ENCODE measurements around the gene IMMP2L. TPM values are rescaled to one million over a fixed set of nuclear protein-coding genes. Genes with fewer than 3 reads are reported as not detected.

The IMMP2L gene
- total and polyA plus RNA-seq, 2 of the 8 experiments (the other 6 are each of a cell fraction or from before 2014, with no cell fraction given): 2.3 to 10.1 TPM

GRCh38 chr7:110790992-110791391 is 771.3 kb downstream of the IMMP2L start:
- Histone ChIP-seq H3K36me3 (ENCODE audit: control insufficient read depth in 2 of 4, insufficient read depth in 4 of 4, low read length in 3 of 4) (no peaks in the 10 kb centered on the region; a peak in 1 of 8 replicates), H2BK5ac (ENCODE audit: low read depth, low read length) (no peak overlapping the region), H3K79me1 (ENCODE audit: low read depth, low read length) (no peaks in the 10 kb centered on the region), H2BK120ac (replicated peaks; ENCODE audit: low read depth, low read length) (no peak overlapping the region), H4K20me1 (replicated peaks in 1 of 2; ENCODE audit: control insufficient read depth in 1 of 2, insufficient read depth in 2 of 2, low read length in 2 of 2) (no peaks in the 10 kb centered on the region), H2BK20ac (ENCODE audit: low read length) (no peak overlapping the region), H2AFZ (ENCODE audit: low read length) (no peak overlapping the region), H3K56ac (replicated peaks; ENCODE audit: insufficient read length, low read depth, low read length) (no peak overlapping the region), H4K8ac (ENCODE audit: extremely low read depth, insufficient read depth, low read length) (no peak overlapping the region), H2AK5ac (ENCODE audit: low read depth, low read length) (no peak overlapping the region), H4K5ac (ENCODE audit: insufficient read length, low read depth, low read length) (no peak overlapping the region), H2BK12ac (ENCODE audit: low read depth, low read length) (no peak overlapping the region), H3K27ac (ENCODE audit: low read depth, low read length) (no peak overlapping the region), H3K4me3 (ENCODE audit: extremely low read depth in 1 of 4, insufficient read depth in 2 of 4, low read depth in 3 of 4, low read length in 4 of 4) (no peak overlapping the region), H4K91ac (replicated peaks; ENCODE audit: insufficient read length, low read length) (no peak overlapping the region), H3K4me1 (replicated peaks in 1 of 4; ENCODE audit: control insufficient read depth in 3 of 4, insufficient read depth in 4 of 4, low read length in 3 of 4) (no peaks in the 10 kb centered on the region), H3K9ac (replicated peaks in 1 of 4; ENCODE audit: extremely low read depth in 1 of 4, low read depth in 3 of 4, low read length in 3 of 4) (no peak overlapping the region), H3K4ac (replicated peaks; ENCODE audit: insufficient read length, low read depth, low read length) (no peak overlapping the region), H3K4me2 (ENCODE audit: insufficient read depth in 1 of 2, low read depth in 2 of 2, low read length in 2 of 2) (no peak overlapping the region), H3K18ac (ENCODE audit: extremely low read depth, low read length) (no peak overlapping the region), H3K23me2 (ENCODE audit: low read depth, low read length) (no peaks in the 10 kb centered on the region), H3K14ac (ENCODE audit: insufficient read length) (no peak overlapping the region), H2BK15ac (ENCODE audit: low read length) (no peak overlapping the region), H3K9me3 (ENCODE audit: insufficient read depth in 2 of 2, low read depth in 1 of 2, low read length in 1 of 2) (no peaks in the 10 kb centered on the region), H3K79me2 (ENCODE audit: control insufficient read depth in 1 of 2, insufficient read depth in 2 of 2, low read length in 2 of 2) (no peaks in the 10 kb centered on the region), H3K27me3 (replicated peaks in 1 of 4; ENCODE audit: control insufficient read depth in 3 of 4, extremely low read depth in 1 of 4, insufficient read depth in 3 of 4, low read length in 3 of 4) (no peaks in the 10 kb centered on the region), H3K23ac (ENCODE audit: insufficient read length) (no peak overlapping the region)
- no peak for TF ChIP-seq EP300 (IDR thresholded peaks at IDR 0.05; ENCODE audit: borderline replicate concordance in 1 of 2, low read depth in 2 of 2, low read length in 2 of 2)
- TF ChIP-seq EGR1 (IDR thresholded peaks at IDR 0.05; ENCODE audit: borderline replicate concordance, low read depth, low read length): no peak
- TF ChIP-seq RAD21 (IDR thresholded peaks at IDR 0.05 in 1 of 2, conservative IDR thresholded peaks at IDR 0.05 in 1 of 2; ENCODE audit: low read depth in 2 of 2, low read length in 2 of 2): no peak
- TF ChIP-seq E2F6 (IDR thresholded peaks at IDR 0.05): no peak
- TF ChIP-seq SIRT6 (IDR thresholded peaks at IDR 0.05; ENCODE audit: low read length): no peak
- no peak for TF ChIP-seq POLR2AphosphoS5 (IDR thresholded peaks at IDR 0.05; ENCODE audit: low read depth, low read length)
- TF ChIP-seq HDAC2 (IDR thresholded peaks at IDR 0.05; ENCODE audit: borderline replicate concordance in 1 of 2, low read depth in 2 of 2, low read length in 2 of 2): no peak
- no peak for TF ChIP-seq GTF2F1 (IDR thresholded peaks at IDR 0.05; ENCODE audit: borderline replicate concordance, low read depth, low read length)
- FAIRE-seq (no peak), DNase-seq (ENCODE audit: low read depth in 1 of 2, low spot score in 2 of 2) (no peak)
- ChIA-PET POLR2A (ENCODE audit: partially characterized antibody) (no interaction called here), CTCF (ENCODE audit: partially characterized antibody) (interaction anchor here (0.9 kb wide), 1 partner anchor 217 kb away, joined by 3 read pairs; no protein-coding TSS in a partner anchor)

Measured in H1 (cell line).